Smooth muscle cell (in vitro differentiated cells): ENCODE data around the gene PRDM2. TPM values are rescaled to one million over a fixed set of nuclear protein-coding genes. Genes with fewer than 3 reads are reported as not detected.

Experiments used
- DNase-seq: peaks from one replicate; lab custom pipeline; 2025; ENCODE audit not compliant: unreplicated experiment; lab: John Stamatoyannopoulos, UW
- H2AFZ ChIP-seq: fragments of 200-600 bp; sonication (generic); 2 replicates; pipeline ENCODE4 v1.6.0; 2016; ENCODE audit warnings: antibody characterized with exemption, low read depth, mild to moderate bottlenecking
- H3F3A ChIP-seq: fragments of 200-600 bp; sonication (generic); 2 replicates; pipeline ENCODE4 v1.6.0; 2017; ENCODE audit warnings: antibody characterized with exemption, low read depth
- H3K27ac ChIP-seq: fragments of 200-600 bp; sonication (generic); 2 replicates; pipeline ENCODE4 v1.5.1; 2016; ENCODE audit warnings: low read depth, mild to moderate bottlenecking
- H3K27me3 ChIP-seq: fragments of 200-600 bp; sonication (generic); 2 replicates; pipeline ENCODE4 v1.6.1; 2016; ENCODE audit warnings: low read depth, mild to moderate bottlenecking
- H3K36me3 ChIP-seq: fragments of 200-600 bp; sonication (generic); 2 replicates; pipeline ENCODE4 v1.5.1; 2016; ENCODE audit warnings: low read depth
- H3K4me1 ChIP-seq: fragments of 200-600 bp; sonication (generic); 2 replicates; pipeline ENCODE4 v1.5.1; 2016; ENCODE audit warnings: low read depth
- H3K4me2 ChIP-seq: fragments of 200-600 bp; sonication (generic); 2 replicates; pipeline ENCODE4 v1.6.0; 2016; ENCODE audit warnings: mild to moderate bottlenecking
- H3K4me3 ChIP-seq: fragments of 200-600 bp; sonication (generic); 2 replicates; pipeline ENCODE4 v1.5.1; 2016; ENCODE audit warnings: mild to moderate bottlenecking
- H3K79me2 ChIP-seq: fragments of 200-600 bp; sonication (generic); 2 replicates; pipeline ENCODE4 v1.6.0; 2016; ENCODE audit warnings: low read depth, mild to moderate bottlenecking
- H3K9ac ChIP-seq: fragments of 200-600 bp; sonication (generic); 2 replicates; pipeline ENCODE4 v1.6.0; 2016; ENCODE audit warnings: low read depth
- H3K9me3 ChIP-seq: fragments of 200-600 bp; sonication (generic); replicated peaks from 2 replicates; pipeline ENCODE4 v1.5.1; 2016; ENCODE audit warnings: low read depth
- H4K20me1 ChIP-seq: fragments of 200-600 bp; sonication (generic); 2 replicates; pipeline ENCODE4 v1.6.0; 2016; ENCODE audit warnings: low read depth
- CTCF ChIP-seq: fragments of 200-600 bp; sonication (generic); IDR thresholded peaks from 2 replicates; pipeline ENCODE4 v1.5.1; 2017; ENCODE audit warnings: borderline replicate concordance, mild to moderate bottlenecking, antibody characterized with exemption; ENCODE audit not compliant: insufficient read depth, poor library complexity, severe bottlenecking
- WGBS: methylation state at CpG from one replicate; pipeline ENCODE4 v1.1.7; 2016; ENCODE audit warnings: low lambda C conversion rate; 5-methylcytosine and 5-hydroxymethylcytosine counted together
- polyA plus RNA-seq: library from polyadenylated mRNA; unstranded; fragments of >200 nt; fragmentation: Nextera tagmentation; extraction: Ambion mirVana; gene quantifications from 2 replicates; pipeline ENCODE4 v1.2.1, GENCODE V29; 2016
- total RNA-seq: library from RNA; depleted of rRNA; stranded (reverse); fragments of >200 nt; gene quantifications from 2 replicates; pipeline ENCODE4 v1.2.3, GENCODE V29; 2014

Gene PRDM2
- total and polyA plus RNA-seq, 2 experiments from 2014 or later: 19.8 to 20.0 TPM

GRCh38 chr1:13667691-13668090 lies 32.3 kb upstream of the PRDM2 start:
- DNase-seq: no peak
- H3K9me3 ChIP-seq: no peaks in the 10 kb centered on the region
- no peaks in the 10 kb centered on the region for H3K4me1 ChIP-seq
- no peaks in the 10 kb centered on the region for H4K20me1 ChIP-seq
- H3K9ac ChIP-seq: no peak overlapping the region
- no peak overlapping the region for H3K4me3 ChIP-seq
- 90% methylated on average over 4 of the region's 4 CpGs for WGBS
- TF ChIP-seq CTCF: no peak
- H3K4me2 ChIP-seq: no peak overlapping the region
- no peaks in the 10 kb centered on the region for H3K36me3 ChIP-seq
- no peak overlapping the region for H3K27ac ChIP-seq
- H3K27me3 ChIP-seq: no peaks in the 10 kb centered on the region
- no peaks in the 10 kb centered on the region for H3F3A ChIP-seq
- no peaks in the 10 kb centered on the region for H3K79me2 ChIP-seq
- H2AFZ ChIP-seq: no peak overlapping the region

- no peaks in the 10 kb centered on the region for H4K20me1 ChIP-seq
- DNase-seq: no peak
- H3K36me3 ChIP-seq: no peaks in the 10 kb centered on the region
- no peak overlapping the region for H3K27ac ChIP-seq
- no peak overlapping the region for H3K4me3 ChIP-seq
- WGBS: 63% methylated on average over 5 of the region's 5 CpGs
- no peak overlapping the region for H2AFZ ChIP-seq
- H3F3A ChIP-seq: no peaks in the 10 kb centered on the region
- no peak for TF ChIP-seq CTCF
- no peak overlapping the region for H3K9ac ChIP-seq
- no peaks in the 10 kb centered on the region for H3K79me2 ChIP-seq
- H3K9me3 ChIP-seq: no peaks in the 10 kb centered on the region
- no peak overlapping the region for H3K4me2 ChIP-seq
- no peaks in the 10 kb centered on the region for H3K4me1 ChIP-seq
- H3K27me3 ChIP-seq: peaks cover 9% of the 10 kb centered on the region
These were observed 25.6 kb upstream of the PRDM2 start for GRCh38 chr1:13674377-13674776.

- H3K27ac ChIP-seq: no peak overlapping the region
- H3K4me1 ChIP-seq: no peaks in the 10 kb centered on the region
- H3K9ac ChIP-seq: no peak overlapping the region
- H3K4me2 ChIP-seq: no peak overlapping the region
- 65% methylated on average over 3 of the region's 3 CpGs for WGBS
- peaks cover 12% of the 10 kb centered on the region for H3K27me3 ChIP-seq
- TF ChIP-seq CTCF: no peak
- no peaks in the 10 kb centered on the region for H4K20me1 ChIP-seq
- DNase-seq: no peak
- no peaks in the 10 kb centered on the region for H3K9me3 ChIP-seq
- no peaks in the 10 kb centered on the region for H3F3A ChIP-seq
- H3K79me2 ChIP-seq: no peaks in the 10 kb centered on the region
- H2AFZ ChIP-seq: no peak overlapping the region
- H3K4me3 ChIP-seq: no peak overlapping the region
- H3K36me3 ChIP-seq: no peaks in the 10 kb centered on the region
These were observed 24.8 kb upstream of the PRDM2 start for GRCh38 chr1:13675151-13675651.

GRCh38 chr1:13677896-13678295 lies 22.1 kb upstream of the PRDM2 start:
- H3F3A ChIP-seq: no peaks in the 10 kb centered on the region
- H3K9ac ChIP-seq: no peak overlapping the region
- no peak for TF ChIP-seq CTCF
- no peaks in the 10 kb centered on the region for H3K79me2 ChIP-seq
- no peaks in the 10 kb centered on the region for H3K9me3 ChIP-seq
- peaks cover 18% of the 10 kb centered on the region for H3K27me3 ChIP-seq
- H3K36me3 ChIP-seq: no peaks in the 10 kb centered on the region
- 71% methylated on average over 1 of the region's 1 CpG for WGBS
- no peak overlapping the region for H3K4me2 ChIP-seq
- DNase-seq: no peak
- H3K27ac ChIP-seq: no peak overlapping the region
- H3K4me3 ChIP-seq: no peak overlapping the region
- H2AFZ ChIP-seq: no peak overlapping the region
- no peaks in the 10 kb centered on the region for H3K4me1 ChIP-seq
- H4K20me1 ChIP-seq: no peaks in the 10 kb centered on the region
